GM12878 (cell line): ENCODE data around the gene RCC1. TPM values are rescaled to one million over a fixed set of nuclear protein-coding genes. Genes with fewer than 3 reads are reported as not detected.
A peak's percentile ranks its signal among the peaks of the same experiment; 100 is the strongest.

ENCODE experiments used
- ASH2L ChIP-seq: fragments of 300-600, 200-600 bp; sonication (generic); IDR thresholded peaks from 2 replicates; pipeline ENCODE4 v1.6.1; 2017; ENCODE audit warnings: low read depth, mild to moderate bottlenecking, borderline replicate concordance
- ATF2 ChIP-seq: IDR thresholded peaks from 2 replicates; pipeline ENCODE4 v1.6.1; 2012; ENCODE audit warnings: low read length, inconsistent platforms
- ATF7 ChIP-seq: fragments of 450-650 bp; IDR thresholded peaks from 2 replicates; pipeline ENCODE4 v1.6.1; 2016; ENCODE audit warnings: low read depth, mild to moderate bottlenecking
- CBX3 ChIP-seq: fragments of 200-600 bp; sonication (generic); IDR thresholded peaks from 2 replicates; pipeline ENCODE4 v1.6.1; 2016; ENCODE audit warnings: low read depth, borderline replicate concordance
- CHD1 ChIP-seq: IDR thresholded peaks from 2 replicates; pipeline ENCODE4 v1.6.1; 2012; ENCODE audit warnings: low read depth, low read length, improper control_type of control experiment
- MAX ChIP-seq: IDR thresholded peaks from 2 replicates; pipeline ENCODE4 v1.6.1; 2012; ENCODE audit warnings: low read depth, low read length, improper control_type of control experiment
- MYC ChIP-seq: IDR thresholded peaks from 2 replicates; pipeline ENCODE4 v1.6.1; 2011; ENCODE audit warnings: mild to moderate bottlenecking, low read length, moderate library complexity, inconsistent platforms; ENCODE audit not compliant: insufficient read depth, insufficient replicate concordance, insufficient read length, severe bottlenecking
- NBN ChIP-seq: fragments of 450-650 bp; IDR thresholded peaks from 2 replicates; pipeline ENCODE4 v1.6.1; 2016
- NFYA ChIP-seq: IDR thresholded peaks from 2 replicates; pipeline ENCODE4 v1.6.1; 2011; ENCODE audit warnings: low read depth, mild to moderate bottlenecking, low read length, improper control_type of control experiment, borderline replicate concordance
- NR2C1 ChIP-seq: fragments of 450-650 bp; IDR thresholded peaks from 2 replicates; pipeline ENCODE4 v1.6.1; 2017; ENCODE audit warnings: antibody characterized with exemption, mild to moderate bottlenecking, moderate library complexity
- POLR2AphosphoS5 ChIP-seq: IDR thresholded peaks from 2 replicates; pipeline ENCODE4 v1.6.1; 2011; ENCODE audit warnings: mild to moderate bottlenecking, low read length, inconsistent platforms
- SIX5 ChIP-seq: IDR thresholded peaks from 2 replicates; pipeline ENCODE4 v1.6.1; 2011; ENCODE audit warnings: mild to moderate bottlenecking, low read depth, low read length, moderate library complexity; ENCODE audit not compliant: severe bottlenecking
- polyA plus RNA-seq, 11 experiments: library from polyadenylated mRNA; depleted of rRNA in 4 of 11; unstranded in 6 of 11; stranded (reverse) in 5 of 11; fragments of >200 nt; fragmentation: Nextera tagmentation in 4 of 11; fragmentation: Illumina TruSeq in 1 of 11; extraction: Ambion mirVana in 4 of 11; extraction: Trizol in 1 of 11; gene quantifications; 1 replicate in 1 of 11; 2 replicates in 10 of 11; pipeline versions ENCODE4 v1.2.1 to v1.2.3, GENCODE V29; 2011 to 2016; ENCODE audit warnings: inconsistent platforms in 2 of 11, missing spikeins in 2 of 11, low read depth in 1 of 11
- total RNA-seq, 4 experiments: library from RNA; depleted of rRNA in 3 of 4; stranded (reverse); fragments of >200 nt in 3 of 4; fragmentation: Illumina TruSeq in 1 of 4; extraction: Trizol in 1 of 4; gene quantifications; 2 replicates each; pipeline versions ENCODE4 v1.2.1 to v1.2.3, GENCODE V29; 2013 to 2021
- TF ChIP-seq, protein P1 (sequence below): fragments of 450-650 bp; IDR thresholded peaks from 2 replicates; pipeline ENCODE4 v1.6.1; 2016; ENCODE audit warnings: mild to moderate bottlenecking
- TF ChIP-seq, protein P2 (sequence below): fragments of 450-650 bp; formaldehyde crosslinking; IDR thresholded peaks from 2 replicates; pipeline ENCODE4 v1.5.0; 2022; ENCODE audit warnings: mild to moderate bottlenecking, missing genetic modification characterization

RCC1 gene
- total and polyA plus RNA-seq, 10 of the 15 experiments (the other 5 are each of a cell fraction or from before 2014, with no cell fraction given): 8.3 to 99.4 (median 74.6) TPM

DNA sequence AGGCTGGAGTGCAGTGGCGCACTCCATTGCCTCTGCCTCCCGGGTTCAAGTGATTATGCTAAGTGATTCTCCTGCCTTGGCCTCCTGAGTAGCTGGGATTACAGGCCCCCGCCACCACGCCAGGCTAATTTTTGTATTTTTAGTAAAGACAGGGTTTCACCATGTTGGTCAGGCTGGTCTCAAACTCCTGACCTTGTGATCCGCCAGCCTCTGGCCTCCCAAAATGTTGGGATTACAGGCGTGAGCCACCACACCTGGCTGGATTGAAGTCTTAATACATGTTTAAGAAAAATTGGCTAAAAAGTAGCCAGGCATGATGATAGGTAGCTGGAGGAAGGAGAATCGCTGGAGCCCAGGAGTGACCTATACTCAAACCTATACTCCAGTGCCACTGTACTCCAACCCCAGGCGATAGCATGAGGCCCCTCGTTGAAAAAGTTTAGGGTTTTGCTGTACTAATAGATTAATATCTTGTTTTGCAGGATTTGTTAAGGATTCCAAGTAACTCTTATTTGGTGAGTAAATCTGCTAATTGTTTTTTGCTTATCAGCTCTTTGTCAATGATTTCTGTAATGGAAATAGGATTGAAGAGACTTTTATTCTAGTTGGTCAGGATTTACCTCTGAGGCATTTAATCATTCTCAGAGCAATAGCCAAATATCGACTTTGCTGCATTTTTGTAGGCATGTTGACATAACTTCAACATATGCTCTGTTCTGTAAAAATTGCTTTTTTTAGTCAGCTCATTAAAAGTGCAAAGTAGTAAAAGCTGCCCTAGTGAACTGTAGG, 2.0 kb downstream of the RCC1 start (continued):
- TF ChIP-seq ATF2 (0 out of 2 replicates have a peak, but pooled peaks have one; percentile 25), ATF7 (no peak), MAX (no peak), CHD1 (no peak), CBX3 (no peak), ASH2L (no peak), MYC (no peak), POLR2AphosphoS5 (peak; percentile 22), SIX5 (no peak), NFYA (no peak), NBN (no peak), NR2C1 (no peak)
- TF ChIP-seq, protein P1, sequence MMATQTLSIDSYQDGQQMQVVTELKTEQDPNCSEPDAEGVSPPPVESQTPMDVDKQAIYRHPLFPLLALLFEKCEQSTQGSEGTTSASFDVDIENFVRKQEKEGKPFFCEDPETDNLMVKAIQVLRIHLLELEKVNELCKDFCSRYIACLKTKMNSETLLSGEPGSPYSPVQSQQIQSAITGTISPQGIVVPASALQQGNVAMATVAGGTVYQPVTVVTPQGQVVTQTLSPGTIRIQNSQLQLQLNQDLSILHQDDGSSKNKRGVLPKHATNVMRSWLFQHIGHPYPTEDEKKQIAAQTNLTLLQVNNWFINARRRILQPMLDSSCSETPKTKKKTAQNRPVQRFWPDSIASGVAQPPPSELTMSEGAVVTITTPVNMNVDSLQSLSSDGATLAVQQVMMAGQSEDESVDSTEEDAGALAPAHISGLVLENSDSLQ: no peak
- TF ChIP-seq, protein P2, sequence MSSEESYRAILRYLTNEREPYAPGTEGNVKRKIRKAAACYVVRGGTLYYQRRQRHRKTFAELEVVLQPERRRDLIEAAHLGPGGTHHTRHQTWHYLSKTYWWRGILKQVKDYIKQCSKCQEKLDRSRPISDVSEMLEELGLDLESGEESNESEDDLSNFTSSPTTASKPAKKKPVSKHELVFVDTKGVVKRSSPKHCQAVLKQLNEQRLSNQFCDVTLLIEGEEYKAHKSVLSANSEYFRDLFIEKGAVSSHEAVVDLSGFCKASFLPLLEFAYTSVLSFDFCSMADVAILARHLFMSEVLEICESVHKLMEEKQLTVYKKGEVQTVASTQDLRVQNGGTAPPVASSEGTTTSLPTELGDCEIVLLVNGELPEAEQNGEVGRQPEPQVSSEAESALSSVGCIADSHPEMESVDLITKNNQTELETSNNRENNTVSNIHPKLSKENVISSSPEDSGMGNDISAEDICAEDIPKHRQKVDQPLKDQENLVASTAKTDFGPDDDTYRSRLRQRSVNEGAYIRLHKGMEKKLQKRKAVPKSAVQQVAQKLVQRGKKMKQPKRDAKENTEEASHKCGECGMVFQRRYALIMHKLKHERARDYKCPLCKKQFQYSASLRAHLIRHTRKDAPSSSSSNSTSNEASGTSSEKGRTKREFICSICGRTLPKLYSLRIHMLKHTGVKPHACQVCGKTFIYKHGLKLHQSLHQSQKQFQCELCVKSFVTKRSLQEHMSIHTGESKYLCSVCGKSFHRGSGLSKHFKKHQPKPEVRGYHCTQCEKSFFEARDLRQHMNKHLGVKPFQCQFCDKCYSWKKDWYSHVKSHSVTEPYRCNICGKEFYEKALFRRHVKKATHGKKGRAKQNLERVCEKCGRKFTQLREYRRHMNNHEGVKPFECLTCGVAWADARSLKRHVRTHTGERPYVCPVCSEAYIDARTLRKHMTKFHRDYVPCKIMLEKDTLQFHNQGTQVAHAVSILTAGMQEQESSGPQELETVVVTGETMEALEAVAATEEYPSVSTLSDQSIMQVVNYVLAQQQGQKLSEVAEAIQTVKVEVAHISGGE (CRISPR knock-in tag): no peak
